Memory B cell (primary cell): ENCODE data around the gene TADA1.

ENCODE experiments used
- ATAC-seq: fragments of 150-1000 bp; cut with Tn5 transposase; 2 replicates; pipeline ENCODE4 v1.10.0; 2021; ENCODE audit warnings: low read depth, mild to moderate bottlenecking, moderate library complexity
- DNase-seq, 2 donors: peaks; one replicate each; pipeline ENCODE4 v3.0.0; 2022; ENCODE audit warnings: low spot score in 2 of 2
- H3K27ac Mint-ChIP-seq: one replicate; pipeline ENCODE4 v1.8.0; 2022; ENCODE audit warnings: mild to moderate bottlenecking, moderate library complexity, mixed read lengths
- H3K27me3 Mint-ChIP-seq: one replicate; pipeline ENCODE4 v1.8.0; 2022; ENCODE audit warnings: mixed read lengths
- H3K36me3 Mint-ChIP-seq: one replicate; pipeline ENCODE4 v1.8.0; 2022; ENCODE audit warnings: mild to moderate bottlenecking, mixed read lengths
- H3K4me1 Mint-ChIP-seq: one replicate; pipeline ENCODE4 v1.8.0; 2022; ENCODE audit warnings: mixed read lengths
- H3K4me3 Mint-ChIP-seq: one replicate; pipeline ENCODE4 v1.8.0; 2022; ENCODE audit warnings: mild to moderate bottlenecking, moderate library complexity, mixed read lengths
- H3K9me3 Mint-ChIP-seq: one replicate; pipeline ENCODE4 v1.8.0; 2022; ENCODE audit warnings: mixed read lengths

The TADA1 gene

GRCh38 chr1:166907051-166907450 lies 31.0 kb upstream of the TADA1 start:
- DNase-seq (no peak), ATAC-seq (no peak)
- H3K27me3 Mint-ChIP-seq = peaks cover 2% of the 10 kb centered on the region
- H3K9me3 Mint-ChIP-seq = peaks cover 2% of the 10 kb centered on the region
- H3K4me3 Mint-ChIP-seq = no peak overlapping the region
- H3K27ac Mint-ChIP-seq = no peak overlapping the region
- H3K36me3 Mint-ChIP-seq = no peaks in the 10 kb centered on the region
- peaks cover 19% of the 10 kb centered on the region for H3K4me1 Mint-ChIP-seq

- H3K27ac Mint-ChIP-seq = no peak overlapping the region
- ATAC-seq (no peak), DNase-seq (no peak)
- peaks cover 2% of the 10 kb centered on the region for H3K27me3 Mint-ChIP-seq
- H3K4me1 Mint-ChIP-seq = peaks cover 20% of the 10 kb centered on the region
- peaks cover under 1% of the 10 kb centered on the region for H3K9me3 Mint-ChIP-seq
- no peaks in the 10 kb centered on the region for H3K36me3 Mint-ChIP-seq
- no peak overlapping the region for H3K4me3 Mint-ChIP-seq
These were observed 30.6 kb upstream of the TADA1 start for GRCh38 chr1:166906647-166907046.

DNA sequence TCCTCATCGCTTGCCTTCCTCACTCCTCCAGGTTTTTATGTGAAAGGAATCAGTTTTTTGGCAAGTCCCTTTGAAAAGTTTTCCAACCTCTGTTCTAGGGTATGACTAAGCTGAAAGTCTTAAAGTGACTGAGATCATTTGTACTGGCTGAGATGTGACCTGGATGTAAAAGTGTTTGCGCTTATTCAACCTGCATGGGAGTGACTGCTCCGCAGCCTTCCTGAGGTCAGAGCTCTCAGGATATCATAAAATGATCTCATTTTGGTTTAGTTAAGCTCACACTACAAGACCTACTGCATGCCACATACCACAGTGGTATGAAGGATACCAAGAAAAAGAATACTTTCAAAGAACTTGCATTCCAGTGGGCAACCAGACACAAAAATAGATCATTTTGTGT lies 29.8 kb upstream of the TADA1 start:
- DNase-seq (no peak), ATAC-seq (no peak)
- Mint-ChIP-seq H3K36me3 (no peaks in the 10 kb centered on the region), H3K9me3 (no peaks in the 10 kb centered on the region), H3K4me1 (peaks cover 20% of the 10 kb centered on the region), H3K4me3 (no peak overlapping the region), H3K27ac (no peak overlapping the region), H3K27me3 (peaks cover 2% of the 10 kb centered on the region)

DNA sequence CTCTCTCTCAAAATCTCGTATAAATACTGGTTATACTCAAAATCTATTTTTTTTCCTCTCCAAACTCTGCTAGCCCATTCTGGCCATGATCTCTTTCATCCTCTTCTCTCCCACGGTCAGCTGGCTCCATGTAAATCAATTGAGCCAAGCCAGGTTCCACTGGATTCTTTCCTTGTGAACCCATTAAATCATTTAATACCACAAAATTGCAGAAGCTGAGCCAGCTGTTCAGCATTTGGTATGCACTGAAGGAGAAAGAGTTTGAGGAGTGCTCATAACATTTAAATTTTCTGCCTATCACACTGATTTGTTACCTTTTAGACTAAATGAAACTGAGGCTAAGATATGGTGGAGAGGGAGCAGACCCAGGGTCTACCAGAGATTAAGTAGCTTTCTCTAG lies 29.1 kb upstream of the TADA1 start:
- H3K4me3 Mint-ChIP-seq = no peak overlapping the region
- peaks cover 17% of the 10 kb centered on the region for H3K4me1 Mint-ChIP-seq
- peaks cover 1% of the 10 kb centered on the region for H3K36me3 Mint-ChIP-seq
- H3K27me3 Mint-ChIP-seq = peaks cover 3% of the 10 kb centered on the region
- no peaks in the 10 kb centered on the region for H3K9me3 Mint-ChIP-seq
- DNase-seq (no peak), ATAC-seq (no peak)
- no peak overlapping the region for H3K27ac Mint-ChIP-seq

- no peak overlapping the region for H3K4me3 Mint-ChIP-seq
- peaks cover 17% of the 10 kb centered on the region for H3K4me1 Mint-ChIP-seq
- peaks cover 6% of the 10 kb centered on the region for H3K36me3 Mint-ChIP-seq
- H3K9me3 Mint-ChIP-seq = no peaks in the 10 kb centered on the region
- DNase-seq (no peak), ATAC-seq (peak; percentile 32)
- H3K27me3 Mint-ChIP-seq = peaks cover 7% of the 10 kb centered on the region
- no peak overlapping the region for H3K27ac Mint-ChIP-seq
These were observed 27.2 kb upstream of the TADA1 start for GRCh38 chr1:166903232-166903631.

DNA sequence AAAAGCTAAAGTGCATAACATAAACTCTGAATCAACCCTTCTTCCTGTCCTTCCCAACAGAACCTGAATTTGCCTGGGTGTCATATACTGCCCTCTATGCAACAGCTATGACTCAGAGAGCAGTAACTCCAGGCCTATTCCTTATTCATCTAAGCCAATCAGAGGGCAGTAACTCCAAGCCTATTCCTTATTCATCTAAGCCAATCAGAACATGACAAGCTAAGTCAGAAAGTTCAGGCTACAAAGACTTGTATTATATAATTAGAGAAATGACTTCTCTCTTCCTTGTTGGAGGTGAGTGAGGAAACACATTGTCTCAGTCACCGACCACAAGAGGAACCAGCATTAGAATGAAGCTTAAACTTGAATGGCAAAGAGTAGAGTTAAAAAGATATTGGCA lies 26.2 kb upstream of the TADA1 start:
- peak; percentile 59 for ATAC-seq
- DNase-seq = no peak
- Mint-ChIP-seq H3K27ac (no peak overlapping the region), H3K36me3 (peaks cover 7% of the 10 kb centered on the region), H3K27me3 (peaks cover 8% of the 10 kb centered on the region), H3K4me3 (no peak overlapping the region), H3K9me3 (peaks cover 1% of the 10 kb centered on the region), H3K4me1 (peaks cover 14% of the 10 kb centered on the region)

DNA sequence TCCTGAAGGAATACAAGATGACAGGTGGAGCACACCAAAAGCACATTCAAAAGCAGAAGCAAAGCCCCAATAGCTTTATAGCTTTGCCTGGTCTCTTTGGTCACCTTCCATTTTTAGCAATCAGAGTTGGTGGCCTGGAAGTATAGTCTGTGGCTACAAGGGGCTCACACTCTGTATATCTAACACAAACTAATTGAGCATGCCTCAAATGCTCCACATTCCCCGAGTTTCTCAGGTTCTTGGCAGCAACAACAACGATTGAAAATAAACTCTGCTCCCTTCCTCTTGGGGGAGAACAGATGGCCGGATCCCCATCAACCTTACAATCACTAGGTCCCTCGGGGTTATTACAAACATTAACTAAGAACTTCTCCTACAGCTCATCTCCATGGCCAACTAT lies 24.9 kb upstream of the TADA1 start:
- Mint-ChIP-seq H3K36me3 (peaks cover 10% of the 10 kb centered on the region), H3K9me3 (peaks cover 6% of the 10 kb centered on the region), H3K27ac (no peak overlapping the region), H3K4me3 (no peak overlapping the region), H3K4me1 (peaks cover 14% of the 10 kb centered on the region), H3K27me3 (peaks cover 11% of the 10 kb centered on the region)
- ATAC-seq (no peak), DNase-seq (no peak)

GRCh38 chr1:166899769-166900168 lies 23.7 kb upstream of the TADA1 start:
- Mint-ChIP-seq H3K27ac (no peak overlapping the region), H3K36me3 (peaks cover 11% of the 10 kb centered on the region), H3K9me3 (peaks cover 6% of the 10 kb centered on the region), H3K4me3 (no peak overlapping the region), H3K4me1 (peaks cover 14% of the 10 kb centered on the region), H3K27me3 (peaks cover 14% of the 10 kb centered on the region)
- DNase-seq (no peak), ATAC-seq (no peak)

DNA sequence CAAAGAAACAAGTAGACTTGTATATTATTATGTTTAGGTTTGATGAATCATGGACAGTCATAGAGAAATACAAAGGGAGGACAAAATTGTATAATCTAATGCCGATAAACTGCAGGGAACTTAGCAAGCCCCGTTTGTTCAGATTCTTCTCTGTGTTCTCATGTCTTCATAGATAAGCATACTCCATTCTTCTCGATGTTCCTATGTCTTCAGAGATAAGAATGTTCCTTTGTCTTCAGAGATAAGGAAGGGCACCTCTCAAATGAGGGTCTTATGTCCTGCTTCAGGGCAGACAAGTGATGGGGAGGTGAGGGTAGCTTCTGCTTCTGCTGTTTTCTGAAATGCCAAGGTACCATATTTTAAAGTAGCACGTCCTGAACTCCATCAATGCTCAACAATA lies 19.7 kb upstream of the TADA1 start:
- H3K36me3 Mint-ChIP-seq = peaks cover 11% of the 10 kb centered on the region
- no peak overlapping the region for H3K27ac Mint-ChIP-seq
- peaks cover 24% of the 10 kb centered on the region for H3K27me3 Mint-ChIP-seq
- DNase-seq (no peak), ATAC-seq (no peak)
- no peaks in the 10 kb centered on the region for H3K4me1 Mint-ChIP-seq
- H3K4me3 Mint-ChIP-seq = no peak overlapping the region
- H3K9me3 Mint-ChIP-seq = peaks cover 6% of the 10 kb centered on the region

- ATAC-seq (no peak), DNase-seq (no peak)
- no peaks in the 10 kb centered on the region for H3K9me3 Mint-ChIP-seq
- peaks cover 21% of the 10 kb centered on the region for H3K27me3 Mint-ChIP-seq
- H3K4me1 Mint-ChIP-seq = peaks cover 2% of the 10 kb centered on the region
- H3K27ac Mint-ChIP-seq = no peak overlapping the region
- no peaks in the 10 kb centered on the region for H3K36me3 Mint-ChIP-seq
- no peak overlapping the region for H3K4me3 Mint-ChIP-seq
These were observed 13.7 kb upstream of the TADA1 start for GRCh38 chr1:166889776-166890175.

GRCh38 chr1:166888373-166889111 lies 12.5 kb upstream of the TADA1 start:
- ATAC-seq = no peak
- DNase-seq = no peak
- no peaks in the 10 kb centered on the region for H3K9me3 Mint-ChIP-seq
- H3K4me3 Mint-ChIP-seq = no peak overlapping the region
- H3K36me3 Mint-ChIP-seq = no peaks in the 10 kb centered on the region
- no peak overlapping the region for H3K27ac Mint-ChIP-seq
- H3K4me1 Mint-ChIP-seq = peaks cover 4% of the 10 kb centered on the region
- peaks cover 18% of the 10 kb centered on the region for H3K27me3 Mint-ChIP-seq

DNA sequence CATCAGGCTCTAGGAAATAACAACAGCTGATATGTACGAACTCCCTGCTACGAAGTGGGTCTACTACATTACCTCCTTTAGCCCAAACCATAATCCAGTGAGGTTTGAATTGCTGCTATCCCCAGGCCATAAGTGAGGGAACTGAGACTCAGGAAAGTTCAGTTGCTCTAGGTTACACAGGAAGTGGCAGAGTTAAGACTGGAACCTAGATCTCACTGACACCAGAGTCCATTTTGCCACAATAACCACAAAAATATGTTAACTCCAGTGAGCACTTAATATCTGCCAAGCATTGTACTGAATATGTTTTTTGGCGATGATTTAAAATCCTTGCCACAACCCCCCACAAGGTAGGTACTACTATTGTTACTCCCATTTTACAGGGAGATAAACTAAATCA lies 8.9 kb upstream of the TADA1 start:
- Mint-ChIP-seq H3K4me1 (peaks cover 4% of the 10 kb centered on the region), H3K4me3 (no peak overlapping the region), H3K27ac (no peak overlapping the region), H3K27me3 (peaks cover 16% of the 10 kb centered on the region), H3K36me3 (no peaks in the 10 kb centered on the region), H3K9me3 (no peaks in the 10 kb centered on the region)
- DNase-seq (no peak), ATAC-seq (no peak)

DNA sequence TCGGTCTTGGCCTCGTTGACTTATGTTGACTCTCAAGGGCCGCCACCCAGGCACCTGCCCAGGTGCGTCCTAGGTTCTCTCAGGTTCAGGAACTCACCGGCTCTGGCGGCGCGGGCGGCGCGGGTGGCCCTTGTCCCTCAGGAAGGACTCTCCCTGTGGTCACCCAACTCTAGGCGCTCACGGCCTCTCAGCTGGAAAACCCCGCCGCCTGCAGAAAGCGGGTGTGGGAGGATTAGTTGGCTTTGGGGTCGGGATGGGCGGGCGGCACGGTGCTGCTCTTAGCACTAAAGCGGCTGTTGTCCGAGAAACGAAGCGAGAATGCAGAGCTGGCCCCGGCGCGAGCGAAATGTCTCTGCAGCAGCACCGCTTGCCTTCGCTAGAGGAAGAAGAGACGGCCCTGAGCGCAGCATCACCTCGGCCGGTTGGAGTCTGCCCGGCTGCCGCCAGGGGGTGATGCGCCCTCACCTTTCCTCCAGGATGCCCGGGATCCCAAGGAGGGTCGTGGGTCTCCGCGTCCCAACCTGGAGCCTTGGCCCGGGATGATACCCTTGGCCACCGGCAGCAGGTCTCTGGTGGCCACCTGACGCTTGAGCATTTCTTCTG lies 8.1 kb upstream of the TADA1 start:
- Mint-ChIP-seq H3K9me3 (no peaks in the 10 kb centered on the region), H3K36me3 (no peaks in the 10 kb centered on the region), H3K27me3 (peaks cover 16% of the 10 kb centered on the region), H3K4me3 (no peak overlapping the region), H3K4me1 (peaks cover 4% of the 10 kb centered on the region), H3K27ac (no peak overlapping the region)
- DNase-seq = peak; percentile 16 to 34
- peak; percentile 89 for ATAC-seq

DNA sequence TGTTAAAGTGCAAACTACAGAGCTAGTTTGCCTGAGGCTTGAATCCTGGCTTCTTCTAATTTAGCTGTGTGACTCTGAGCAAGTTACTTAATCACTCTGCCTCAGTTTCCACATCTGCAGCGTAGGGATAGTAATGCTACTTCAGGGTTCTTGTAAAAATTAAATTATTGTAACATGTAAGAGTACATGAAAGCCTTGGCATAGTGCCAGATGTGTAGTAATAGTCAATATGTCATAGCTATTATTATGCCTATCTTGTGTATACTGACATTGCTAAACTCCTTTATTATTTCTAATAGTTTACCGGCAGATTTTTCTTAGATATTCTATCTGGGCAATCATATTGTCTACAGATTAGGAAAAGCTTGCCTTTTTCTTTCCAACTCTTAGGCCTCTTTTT lies 6.8 kb upstream of the TADA1 start:
- peaks cover 4% of the 10 kb centered on the region for H3K4me1 Mint-ChIP-seq
- H3K27ac Mint-ChIP-seq = no peak overlapping the region
- DNase-seq (no peak), ATAC-seq (no peak)
- no peaks in the 10 kb centered on the region for H3K9me3 Mint-ChIP-seq
- no peaks in the 10 kb centered on the region for H3K36me3 Mint-ChIP-seq
- peaks cover 14% of the 10 kb centered on the region for H3K27me3 Mint-ChIP-seq
- no peak overlapping the region for H3K4me3 Mint-ChIP-seq
